Central memory CD8-positive, alpha-beta T cell (primary cell): ENCODE results near the gene GOLT1B.

Experiments
- ATAC-seq: fragments of 150-1000 bp; cut with Tn5 transposase; replicated peaks from 2 replicates; pipeline ENCODE4 v1.10.0; 2022; ENCODE audit warnings: mild to moderate bottlenecking, moderate FRiP score, moderate number of reproducible peaks; ENCODE audit not compliant: poor library complexity, severe bottlenecking; ENCODE audit errors: extremely low read depth
- DNase-seq, 2 donors: peaks; one replicate each; pipeline ENCODE4 v3.0.0; 2021; ENCODE audit warnings: low spot score in 2 of 2
- H3K27ac Mint-ChIP-seq: one replicate; pipeline ENCODE4 v1.8.0; 2022; ENCODE audit warnings: low read depth, mild to moderate bottlenecking, moderate library complexity, mixed read lengths
- H3K27me3 Mint-ChIP-seq: one replicate; pipeline ENCODE4 v1.8.0; 2022; ENCODE audit warnings: mixed read lengths
- H3K36me3 Mint-ChIP-seq: one replicate; pipeline ENCODE4 v1.8.0; 2022; ENCODE audit warnings: mild to moderate bottlenecking, moderate library complexity, mixed read lengths; ENCODE audit not compliant: insufficient read depth
- H3K4me1 Mint-ChIP-seq: one replicate; pipeline ENCODE4 v1.8.0; 2022; ENCODE audit warnings: mixed read lengths
- H3K4me3 Mint-ChIP-seq: one replicate; pipeline ENCODE4 v1.8.0; 2022; ENCODE audit warnings: mild to moderate bottlenecking, moderate library complexity, mixed read lengths
- H3K9me3 Mint-ChIP-seq: one replicate; pipeline ENCODE4 v1.8.0; 2022; ENCODE audit warnings: mixed read lengths

GOLT1B gene

GRCh38 chr12:21552635-21553328 is 51.2 kb downstream of the GOLT1B start:
- H3K36me3 Mint-ChIP-seq: no peaks in the 10 kb centered on the region
- H3K9me3 Mint-ChIP-seq: no peaks in the 10 kb centered on the region
- no peak for DNase-seq
- H3K4me1 Mint-ChIP-seq: no peaks in the 10 kb centered on the region
- no peak for ATAC-seq
- no peaks in the 10 kb centered on the region for H3K27me3 Mint-ChIP-seq
- no peak overlapping the region for H3K4me3 Mint-ChIP-seq
- H3K27ac Mint-ChIP-seq: no peak overlapping the region

GRCh38 chr12:21553329-21553675 is 51.7 kb downstream of the GOLT1B start:
- Mint-ChIP-seq H3K4me1 (no peaks in the 10 kb centered on the region), H3K36me3 (no peaks in the 10 kb centered on the region), H3K27ac (no peak overlapping the region), H3K27me3 (no peaks in the 10 kb centered on the region), H3K4me3 (no peak overlapping the region), H3K9me3 (no peaks in the 10 kb centered on the region)
- DNase-seq: no peak
- ATAC-seq: no peak

- Mint-ChIP-seq H3K27me3 (no peaks in the 10 kb centered on the region), H3K9me3 (no peaks in the 10 kb centered on the region), H3K36me3 (no peaks in the 10 kb centered on the region), H3K4me3 (no peak overlapping the region), H3K27ac (no peak overlapping the region), H3K4me1 (no peaks in the 10 kb centered on the region)
- DNase-seq (no peak), ATAC-seq (no peak)
Observed at GRCh38 chr12:21558100-21558679, 56.6 kb downstream of the GOLT1B start.

- no peaks in the 10 kb centered on the region for H3K27me3 Mint-ChIP-seq
- no peak for ATAC-seq
- no peaks in the 10 kb centered on the region for H3K4me1 Mint-ChIP-seq
- no peaks in the 10 kb centered on the region for H3K9me3 Mint-ChIP-seq
- H3K36me3 Mint-ChIP-seq: no peaks in the 10 kb centered on the region
- H3K4me3 Mint-ChIP-seq: no peak overlapping the region
- H3K27ac Mint-ChIP-seq: no peak overlapping the region
- no peak for DNase-seq
Observed at GRCh38 chr12:21559855-21560569, 58.4 kb downstream of the GOLT1B start.

GRCh38 chr12:21561158-21561557 is 59.6 kb downstream of the GOLT1B start:
- H3K36me3 Mint-ChIP-seq: no peaks in the 10 kb centered on the region
- no peak for ATAC-seq
- no peak overlapping the region for H3K4me3 Mint-ChIP-seq

GRCh38 chr12:21562859-21563258 is 61.3 kb downstream of the GOLT1B start:
- Mint-ChIP-seq H3K27ac (no peak overlapping the region), H3K4me1 (no peaks in the 10 kb centered on the region), H3K36me3 (peaks cover 2% of the 10 kb centered on the region), H3K4me3 (no peak overlapping the region), H3K27me3 (peaks cover 14% of the 10 kb centered on the region), H3K9me3 (no peaks in the 10 kb centered on the region)
- no peak for ATAC-seq
- DNase-seq: no peak

More at GRCh38 chr12:21561158-21561557, 59.6 kb downstream of the GOLT1B start:
- Mint-ChIP-seq H3K27me3 (no peaks in the 10 kb centered on the region), H3K9me3 (no peaks in the 10 kb centered on the region), H3K27ac (no peak overlapping the region), H3K4me1 (no peaks in the 10 kb centered on the region)
- DNase-seq: no peak

- H3K27me3 Mint-ChIP-seq: peaks cover 14% of the 10 kb centered on the region
- no peak overlapping the region for H3K27ac Mint-ChIP-seq
- DNase-seq: no peak
- no peaks in the 10 kb centered on the region for H3K4me1 Mint-ChIP-seq
- ATAC-seq: no peak
- no peak overlapping the region for H3K4me3 Mint-ChIP-seq
- H3K36me3 Mint-ChIP-seq: peaks cover 2% of the 10 kb centered on the region
- H3K9me3 Mint-ChIP-seq: no peaks in the 10 kb centered on the region
Observed at GRCh38 chr12:21566223-21566906, 64.8 kb downstream of the GOLT1B start.

GRCh38 chr12:21566907-21567394 is 65.4 kb downstream of the GOLT1B start:
- DNase-seq: no peak
- peaks cover 14% of the 10 kb centered on the region for H3K27me3 Mint-ChIP-seq

More at GRCh38 chr12:21566907-21567394, 65.4 kb downstream of the GOLT1B start:
- Mint-ChIP-seq H3K27ac (no peak overlapping the region), H3K9me3 (no peaks in the 10 kb centered on the region), H3K4me1 (no peaks in the 10 kb centered on the region), H3K4me3 (no peak overlapping the region), H3K36me3 (peaks cover 2% of the 10 kb centered on the region)
- no peak for ATAC-seq
